Vagina (tissue), 2 donors: Measurements from ENCODE around the gene CFAP221.

Experiments
- CTCF ChIP-seq, 3 experiments: fragments of 450-650 bp in 2 of 3; fragments of 200-600 bp in 1 of 3; sonication (generic) in 1 of 3; IDR thresholded peaks; one replicate each; pipeline ENCODE4 v1.5.1; 2017 to 2019; ENCODE audit warnings: antibody characterized with exemption in 3 of 3, mild to moderate bottlenecking in 2 of 3, moderate library complexity in 2 of 3
- POLR2A ChIP-seq, 2 donors: fragments of 450-650 bp; IDR thresholded peaks; one replicate each; pipeline ENCODE4 v1.6.1; 2017; ENCODE audit warnings: antibody characterized with exemption in 2 of 2, mild to moderate bottlenecking in 2 of 2, moderate library complexity in 2 of 2

GRCh38 chr2:119609337-119609736 is 65.1 kb downstream of the CFAP221 start:
- TF ChIP-seq CTCF (IDR thresholded peaks at IDR 0.05) (no peak), POLR2A (IDR thresholded peaks at IDR 0.05) (no peak)
